ENCODE results near the gene RXRA. TPM values are rescaled to one million over a fixed set of nuclear protein-coding genes. Genes with fewer than 3 reads are reported as not detected.

The RXRA gene
- total and polyA plus RNA-seq, 4 donors: 41.5 to 116 (median 74.1) TPM

DNA sequence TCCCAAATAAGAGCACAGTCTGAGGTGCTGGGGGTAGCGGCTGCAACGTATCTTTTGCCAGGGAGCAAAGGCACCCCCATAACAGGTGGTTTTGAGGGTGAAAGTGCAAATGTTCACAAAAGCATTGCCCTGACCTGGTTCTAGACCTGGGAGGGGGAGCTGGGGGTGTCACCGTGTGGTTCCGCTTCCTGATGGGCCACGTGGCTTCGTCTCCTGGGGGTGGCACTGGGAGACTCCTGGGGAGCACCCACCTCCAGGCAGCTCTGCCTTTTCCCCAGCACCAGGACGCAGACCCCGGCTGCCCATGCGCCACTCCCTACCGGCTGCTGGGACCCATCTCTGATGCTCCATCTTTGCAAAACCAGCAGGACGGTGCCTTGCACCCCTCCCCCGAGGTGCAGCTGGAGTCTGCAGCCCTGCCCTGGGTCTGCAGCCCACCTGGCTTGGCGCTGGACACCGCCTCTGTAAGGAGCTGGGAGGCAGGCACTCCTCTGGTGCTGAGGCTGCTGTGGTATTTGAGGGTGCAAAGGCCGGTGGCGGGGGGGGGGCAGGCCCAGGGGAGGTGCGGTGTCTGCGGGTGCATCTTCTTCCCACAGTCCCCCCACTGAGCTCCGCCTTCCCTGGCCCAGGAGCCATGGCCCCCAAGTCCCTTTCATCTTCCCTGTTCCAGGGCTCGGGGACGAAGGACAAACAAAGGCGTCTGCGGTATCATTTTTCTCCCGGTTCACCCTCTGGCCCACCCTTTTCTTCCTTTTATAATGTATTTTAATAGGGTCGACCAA, 29.8 kb upstream of the RXRA start:
- 83% methylated on average over 25 of the region's 25 CpGs for WGBS
- H3K4me1 ChIP-seq (ENCODE audit: control insufficient read depth in 4 of 4, insufficient read depth in 4 of 4, low read length in 3 of 4): peaks cover 0 to 9% (median 4%) of the 10 kb centered on the region in 4 donors
- H3K9ac ChIP-seq (ENCODE audit: low read depth in 1 of 2, low read length in 2 of 2): no peak overlapping the region
- H3K4me3 ChIP-seq (ENCODE audit: low read depth in 1 of 3, low read length in 3 of 3): no peak overlapping the region
- no peaks in the 10 kb centered on the region for H3K9me3 ChIP-seq (ENCODE audit: control insufficient read depth in 4 of 4, low read length in 3 of 4)
- no peaks in the 10 kb centered on the region for H3K36me3 ChIP-seq (ENCODE audit: control insufficient read depth in 4 of 4, insufficient read depth in 3 of 4, low read depth in 1 of 4, low read length in 3 of 4)
- H3K27ac ChIP-seq (ENCODE audit: low read depth in 1 of 2, low read length in 2 of 2): no peak overlapping the region
- no peak for TF ChIP-seq SP1 (IDR thresholded peaks at IDR 0.05)
- TF ChIP-seq, protein P1, sequence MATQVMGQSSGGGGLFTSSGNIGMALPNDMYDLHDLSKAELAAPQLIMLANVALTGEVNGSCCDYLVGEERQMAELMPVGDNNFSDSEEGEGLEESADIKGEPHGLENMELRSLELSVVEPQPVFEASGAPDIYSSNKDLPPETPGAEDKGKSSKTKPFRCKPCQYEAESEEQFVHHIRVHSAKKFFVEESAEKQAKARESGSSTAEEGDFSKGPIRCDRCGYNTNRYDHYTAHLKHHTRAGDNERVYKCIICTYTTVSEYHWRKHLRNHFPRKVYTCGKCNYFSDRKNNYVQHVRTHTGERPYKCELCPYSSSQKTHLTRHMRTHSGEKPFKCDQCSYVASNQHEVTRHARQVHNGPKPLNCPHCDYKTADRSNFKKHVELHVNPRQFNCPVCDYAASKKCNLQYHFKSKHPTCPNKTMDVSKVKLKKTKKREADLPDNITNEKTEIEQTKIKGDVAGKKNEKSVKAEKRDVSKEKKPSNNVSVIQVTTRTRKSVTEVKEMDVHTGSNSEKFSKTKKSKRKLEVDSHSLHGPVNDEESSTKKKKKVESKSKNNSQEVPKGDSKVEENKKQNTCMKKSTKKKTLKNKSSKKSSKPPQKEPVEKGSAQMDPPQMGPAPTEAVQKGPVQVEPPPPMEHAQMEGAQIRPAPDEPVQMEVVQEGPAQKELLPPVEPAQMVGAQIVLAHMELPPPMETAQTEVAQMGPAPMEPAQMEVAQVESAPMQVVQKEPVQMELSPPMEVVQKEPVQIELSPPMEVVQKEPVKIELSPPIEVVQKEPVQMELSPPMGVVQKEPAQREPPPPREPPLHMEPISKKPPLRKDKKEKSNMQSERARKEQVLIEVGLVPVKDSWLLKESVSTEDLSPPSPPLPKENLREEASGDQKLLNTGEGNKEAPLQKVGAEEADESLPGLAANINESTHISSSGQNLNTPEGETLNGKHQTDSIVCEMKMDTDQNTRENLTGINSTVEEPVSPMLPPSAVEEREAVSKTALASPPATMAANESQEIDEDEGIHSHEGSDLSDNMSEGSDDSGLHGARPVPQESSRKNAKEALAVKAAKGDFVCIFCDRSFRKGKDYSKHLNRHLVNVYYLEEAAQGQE (IDR thresholded peaks at IDR 0.05): no peak
- TF ChIP-seq, protein P2, sequence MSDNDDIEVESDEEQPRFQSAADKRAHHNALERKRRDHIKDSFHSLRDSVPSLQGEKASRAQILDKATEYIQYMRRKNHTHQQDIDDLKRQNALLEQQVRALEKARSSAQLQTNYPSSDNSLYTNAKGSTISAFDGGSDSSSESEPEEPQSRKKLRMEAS (IDR thresholded peaks at IDR 0.05): no peak
- TF ChIP-seq FOXA1 (IDR thresholded peaks at IDR 0.05): no peak
- no peak for TF ChIP-seq NR2F2 (IDR thresholded peaks at IDR 0.05)
- TF ChIP-seq, protein P3, sequence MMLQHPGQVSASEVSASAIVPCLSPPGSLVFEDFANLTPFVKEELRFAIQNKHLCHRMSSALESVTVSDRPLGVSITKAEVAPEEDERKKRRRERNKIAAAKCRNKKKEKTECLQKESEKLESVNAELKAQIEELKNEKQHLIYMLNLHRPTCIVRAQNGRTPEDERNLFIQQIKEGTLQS (IDR thresholded peaks at IDR 0.05): no peak
- no peak for TF ChIP-seq TAF1 (conservative IDR thresholded peaks at IDR 0.05)
- TF ChIP-seq, protein P4, sequence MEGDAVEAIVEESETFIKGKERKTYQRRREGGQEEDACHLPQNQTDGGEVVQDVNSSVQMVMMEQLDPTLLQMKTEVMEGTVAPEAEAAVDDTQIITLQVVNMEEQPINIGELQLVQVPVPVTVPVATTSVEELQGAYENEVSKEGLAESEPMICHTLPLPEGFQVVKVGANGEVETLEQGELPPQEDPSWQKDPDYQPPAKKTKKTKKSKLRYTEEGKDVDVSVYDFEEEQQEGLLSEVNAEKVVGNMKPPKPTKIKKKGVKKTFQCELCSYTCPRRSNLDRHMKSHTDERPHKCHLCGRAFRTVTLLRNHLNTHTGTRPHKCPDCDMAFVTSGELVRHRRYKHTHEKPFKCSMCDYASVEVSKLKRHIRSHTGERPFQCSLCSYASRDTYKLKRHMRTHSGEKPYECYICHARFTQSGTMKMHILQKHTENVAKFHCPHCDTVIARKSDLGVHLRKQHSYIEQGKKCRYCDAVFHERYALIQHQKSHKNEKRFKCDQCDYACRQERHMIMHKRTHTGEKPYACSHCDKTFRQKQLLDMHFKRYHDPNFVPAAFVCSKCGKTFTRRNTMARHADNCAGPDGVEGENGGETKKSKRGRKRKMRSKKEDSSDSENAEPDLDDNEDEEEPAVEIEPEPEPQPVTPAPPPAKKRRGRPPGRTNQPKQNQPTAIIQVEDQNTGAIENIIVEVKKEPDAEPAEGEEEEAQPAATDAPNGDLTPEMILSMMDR (IDR thresholded peaks at IDR 0.05; ENCODE audit: low read depth, low read length, missing input control): no peak
- TF ChIP-seq FOXA2 (IDR thresholded peaks at IDR 0.05): no peak
- TF ChIP-seq EGR1 (IDR thresholded peaks at IDR 0.05; ENCODE audit: low read depth in 2 of 2): no peak
- TF ChIP-seq RXRA (IDR thresholded peaks at IDR 0.05): no peak
- TF ChIP-seq GABPA (IDR thresholded peaks at IDR 0.05 in 1 of 2, conservative IDR thresholded peaks at IDR 0.05 in 1 of 2): no peak
- TF ChIP-seq RAD21 (IDR thresholded peaks at IDR 0.05): no peak
- TF ChIP-seq, protein P5, sequence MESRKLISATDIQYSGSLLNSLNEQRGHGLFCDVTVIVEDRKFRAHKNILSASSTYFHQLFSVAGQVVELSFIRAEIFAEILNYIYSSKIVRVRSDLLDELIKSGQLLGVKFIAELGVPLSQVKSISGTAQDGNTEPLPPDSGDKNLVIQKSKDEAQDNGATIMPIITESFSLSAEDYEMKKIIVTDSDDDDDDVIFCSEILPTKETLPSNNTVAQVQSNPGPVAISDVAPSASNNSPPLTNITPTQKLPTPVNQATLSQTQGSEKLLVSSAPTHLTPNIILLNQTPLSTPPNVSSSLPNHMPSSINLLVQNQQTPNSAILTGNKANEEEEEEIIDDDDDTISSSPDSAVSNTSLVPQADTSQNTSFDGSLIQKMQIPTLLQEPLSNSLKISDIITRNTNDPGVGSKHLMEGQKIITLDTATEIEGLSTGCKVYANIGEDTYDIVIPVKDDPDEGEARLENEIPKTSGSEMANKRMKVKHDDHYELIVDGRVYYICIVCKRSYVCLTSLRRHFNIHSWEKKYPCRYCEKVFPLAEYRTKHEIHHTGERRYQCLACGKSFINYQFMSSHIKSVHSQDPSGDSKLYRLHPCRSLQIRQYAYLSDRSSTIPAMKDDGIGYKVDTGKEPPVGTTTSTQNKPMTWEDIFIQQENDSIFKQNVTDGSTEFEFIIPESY (IDR thresholded peaks at IDR 0.05): no peak
- TF ChIP-seq HNF4G (IDR thresholded peaks at IDR 0.05): no peak
- DNase-seq (ENCODE audit: low spot score): no peak
- no peaks in the 10 kb centered on the region for H3K27me3 ChIP-seq (ENCODE audit: control insufficient read depth in 4 of 4, insufficient read depth in 4 of 4, low read length in 3 of 4)
